ENCODE measurements around the gene LRRK1.

Gene LRRK1

GRCh38 chr15:101107625-101108460 lies 188.7 kb downstream of the LRRK1 start:
- H3K4me3 ChIP-seq (ENCODE audit: low read length), result no peak overlapping the region
- no peaks in the 10 kb centered on the region for H3K9me3 ChIP-seq (ENCODE audit: control insufficient read depth, low read length)
- no peaks in the 10 kb centered on the region for H3K4me1 ChIP-seq (ENCODE audit: control insufficient read depth, insufficient read depth, low read length)
- H3K36me3 ChIP-seq (ENCODE audit: control insufficient read depth, insufficient read depth, low read length), result no peaks in the 10 kb centered on the region
- H3K9ac ChIP-seq (ENCODE audit: low read length), result no peak overlapping the region
- H3K27me3 ChIP-seq (ENCODE audit: control insufficient read depth, insufficient read depth, low read length), result no peaks in the 10 kb centered on the region

- no peaks in the 10 kb centered on the region for H3K9me3 ChIP-seq (ENCODE audit: control insufficient read depth, low read length)
- H3K36me3 ChIP-seq (ENCODE audit: control insufficient read depth, insufficient read depth, low read length), result no peaks in the 10 kb centered on the region
- no peak overlapping the region for H3K4me3 ChIP-seq (ENCODE audit: low read length)
- no peaks in the 10 kb centered on the region for H3K27me3 ChIP-seq (ENCODE audit: control insufficient read depth, insufficient read depth, low read length)
- H3K9ac ChIP-seq (ENCODE audit: low read length), result no peak overlapping the region
- H3K4me1 ChIP-seq (ENCODE audit: control insufficient read depth, insufficient read depth, low read length), result no peaks in the 10 kb centered on the region
These were observed 189.3 kb downstream of the LRRK1 start for GRCh38 chr15:101108461-101108775.

- Histone ChIP-seq H3K27me3 (ENCODE audit: control insufficient read depth, insufficient read depth, low read length) (no peaks in the 10 kb centered on the region), H3K9me3 (ENCODE audit: control insufficient read depth, low read length) (no peaks in the 10 kb centered on the region), H3K36me3 (ENCODE audit: control insufficient read depth, insufficient read depth, low read length) (no peaks in the 10 kb centered on the region), H3K4me3 (ENCODE audit: low read length) (no peak overlapping the region), H3K9ac (ENCODE audit: low read length) (no peak overlapping the region), H3K4me1 (ENCODE audit: control insufficient read depth, insufficient read depth, low read length) (no peaks in the 10 kb centered on the region)
These were observed 189.6 kb downstream of the LRRK1 start for GRCh38 chr15:101108791-101109190.

- Histone ChIP-seq H3K4me1 (ENCODE audit: control insufficient read depth, insufficient read depth, low read length) (no peaks in the 10 kb centered on the region), H3K27me3 (ENCODE audit: control insufficient read depth, insufficient read depth, low read length) (no peaks in the 10 kb centered on the region), H3K36me3 (ENCODE audit: control insufficient read depth, insufficient read depth, low read length) (no peaks in the 10 kb centered on the region), H3K9ac (ENCODE audit: low read length) (no peak overlapping the region), H3K4me3 (ENCODE audit: low read length) (no peak overlapping the region), H3K9me3 (ENCODE audit: control insufficient read depth, low read length) (no peaks in the 10 kb centered on the region)
These were observed 191.8 kb downstream of the LRRK1 start for GRCh38 chr15:101110681-101111569.

GRCh38 chr15:101111570-101112262 lies 192.6 kb downstream of the LRRK1 start:
- Histone ChIP-seq H3K36me3 (ENCODE audit: control insufficient read depth, insufficient read depth, low read length) (no peaks in the 10 kb centered on the region), H3K27me3 (ENCODE audit: control insufficient read depth, insufficient read depth, low read length) (no peaks in the 10 kb centered on the region), H3K9me3 (ENCODE audit: control insufficient read depth, low read length) (no peaks in the 10 kb centered on the region), H3K4me3 (ENCODE audit: low read length) (no peak overlapping the region), H3K9ac (ENCODE audit: low read length) (no peak overlapping the region), H3K4me1 (ENCODE audit: control insufficient read depth, insufficient read depth, low read length) (no peaks in the 10 kb centered on the region)

GRCh38 chr15:101112336-101113113 lies 193.4 kb downstream of the LRRK1 start:
- no peaks in the 10 kb centered on the region for H3K36me3 ChIP-seq (ENCODE audit: control insufficient read depth, insufficient read depth, low read length)
- no peak overlapping the region for H3K9ac ChIP-seq (ENCODE audit: low read length)
- no peaks in the 10 kb centered on the region for H3K27me3 ChIP-seq (ENCODE audit: control insufficient read depth, insufficient read depth, low read length)
- H3K4me3 ChIP-seq (ENCODE audit: low read length), result no peak overlapping the region
- H3K9me3 ChIP-seq (ENCODE audit: control insufficient read depth, low read length), result no peaks in the 10 kb centered on the region
- H3K4me1 ChIP-seq (ENCODE audit: control insufficient read depth, insufficient read depth, low read length), result no peaks in the 10 kb centered on the region

GRCh38 chr15:101113114-101114005 lies 194.2 kb downstream of the LRRK1 start:
- no peak overlapping the region for H3K4me3 ChIP-seq (ENCODE audit: low read length)
- no peak overlapping the region for H3K9ac ChIP-seq (ENCODE audit: low read length)
- H3K9me3 ChIP-seq (ENCODE audit: control insufficient read depth, low read length), result no peaks in the 10 kb centered on the region
- no peaks in the 10 kb centered on the region for H3K36me3 ChIP-seq (ENCODE audit: control insufficient read depth, insufficient read depth, low read length)
- no peaks in the 10 kb centered on the region for H3K27me3 ChIP-seq (ENCODE audit: control insufficient read depth, insufficient read depth, low read length)
- no peaks in the 10 kb centered on the region for H3K4me1 ChIP-seq (ENCODE audit: control insufficient read depth, insufficient read depth, low read length)

- Histone ChIP-seq H3K36me3 (ENCODE audit: control insufficient read depth, insufficient read depth, low read length) (no peaks in the 10 kb centered on the region), H3K4me1 (ENCODE audit: control insufficient read depth, insufficient read depth, low read length) (no peaks in the 10 kb centered on the region), H3K9me3 (ENCODE audit: control insufficient read depth, low read length) (no peaks in the 10 kb centered on the region)
These were observed 195.0 kb downstream of the LRRK1 start for GRCh38 chr15:101114166-101114565.

GRCh38 chr15:101114610-101115009 lies 195.5 kb downstream of the LRRK1 start:
- no peak overlapping the region for H3K4me3 ChIP-seq (ENCODE audit: low read length)
- H3K4me1 ChIP-seq (ENCODE audit: control insufficient read depth, insufficient read depth, low read length), result no peaks in the 10 kb centered on the region
- no peaks in the 10 kb centered on the region for H3K27me3 ChIP-seq (ENCODE audit: control insufficient read depth, insufficient read depth, low read length)
- H3K9me3 ChIP-seq (ENCODE audit: control insufficient read depth, low read length), result no peaks in the 10 kb centered on the region
- no peaks in the 10 kb centered on the region for H3K36me3 ChIP-seq (ENCODE audit: control insufficient read depth, insufficient read depth, low read length)
- H3K9ac ChIP-seq (ENCODE audit: low read length), result no peak overlapping the region

More at GRCh38 chr15:101114166-101114565, 195.0 kb downstream of the LRRK1 start:
- Histone ChIP-seq H3K27me3 (ENCODE audit: control insufficient read depth, insufficient read depth, low read length) (no peaks in the 10 kb centered on the region), H3K4me3 (ENCODE audit: low read length) (no peak overlapping the region), H3K9ac (ENCODE audit: low read length) (no peak overlapping the region)

GRCh38 chr15:101115393-101115785 lies 196.2 kb downstream of the LRRK1 start:
- no peak overlapping the region for H3K9ac ChIP-seq (ENCODE audit: low read length)
- H3K4me3 ChIP-seq (ENCODE audit: low read length), result no peak overlapping the region
- H3K27me3 ChIP-seq (ENCODE audit: control insufficient read depth, insufficient read depth, low read length), result no peaks in the 10 kb centered on the region
- H3K4me1 ChIP-seq (ENCODE audit: control insufficient read depth, insufficient read depth, low read length), result no peaks in the 10 kb centered on the region
- H3K36me3 ChIP-seq (ENCODE audit: control insufficient read depth, insufficient read depth, low read length), result no peaks in the 10 kb centered on the region
- H3K9me3 ChIP-seq (ENCODE audit: control insufficient read depth, low read length), result no peaks in the 10 kb centered on the region
